HG03565 (cell line): ENCODE results near the gene MUC5B.

Source experiments
- ATAC-seq: cut with Tn5 transposase; IDR thresholded peaks from one replicate; pipeline ENCODE4 v1.9.1; 2021; ENCODE audit warnings: mild to moderate bottlenecking, moderate library complexity; ENCODE audit not compliant: unreplicated experiment

MUC5B gene

DNA sequence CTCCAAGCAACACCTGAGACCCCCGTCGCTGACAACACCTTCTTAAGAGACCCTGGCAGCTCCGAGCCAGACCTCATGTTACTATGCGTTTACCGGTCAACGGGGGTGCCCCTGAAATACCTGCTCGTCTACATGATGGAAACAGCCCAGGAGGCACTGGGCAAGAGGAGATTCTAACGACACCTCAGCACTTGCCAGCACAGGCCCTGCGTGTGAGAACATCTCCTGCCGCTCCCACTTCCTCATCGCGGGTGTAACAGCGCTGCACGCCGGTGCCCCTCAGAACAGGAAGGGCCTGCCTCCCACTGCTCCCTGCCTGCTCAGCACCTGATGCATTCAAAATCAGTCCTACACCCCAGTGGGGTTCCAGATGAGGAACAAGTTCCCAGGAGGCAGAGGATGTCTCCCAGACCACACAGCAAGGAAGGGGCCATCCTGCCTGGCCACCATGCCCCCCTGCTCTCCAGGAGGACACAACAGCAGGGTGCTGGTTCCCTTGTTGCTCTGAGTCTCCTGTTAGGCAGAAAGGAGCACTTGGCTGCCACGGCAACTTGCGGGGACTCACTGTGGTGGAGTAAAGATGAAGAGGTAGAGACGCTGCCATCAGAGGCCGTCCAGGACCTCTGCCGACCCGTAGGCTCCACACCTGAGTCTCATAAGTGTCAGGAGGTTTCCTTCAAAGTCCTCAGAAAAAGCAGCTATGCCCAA is 84.5 kb downstream of the MUC5B start:
- no peak for ATAC-seq

DNA sequence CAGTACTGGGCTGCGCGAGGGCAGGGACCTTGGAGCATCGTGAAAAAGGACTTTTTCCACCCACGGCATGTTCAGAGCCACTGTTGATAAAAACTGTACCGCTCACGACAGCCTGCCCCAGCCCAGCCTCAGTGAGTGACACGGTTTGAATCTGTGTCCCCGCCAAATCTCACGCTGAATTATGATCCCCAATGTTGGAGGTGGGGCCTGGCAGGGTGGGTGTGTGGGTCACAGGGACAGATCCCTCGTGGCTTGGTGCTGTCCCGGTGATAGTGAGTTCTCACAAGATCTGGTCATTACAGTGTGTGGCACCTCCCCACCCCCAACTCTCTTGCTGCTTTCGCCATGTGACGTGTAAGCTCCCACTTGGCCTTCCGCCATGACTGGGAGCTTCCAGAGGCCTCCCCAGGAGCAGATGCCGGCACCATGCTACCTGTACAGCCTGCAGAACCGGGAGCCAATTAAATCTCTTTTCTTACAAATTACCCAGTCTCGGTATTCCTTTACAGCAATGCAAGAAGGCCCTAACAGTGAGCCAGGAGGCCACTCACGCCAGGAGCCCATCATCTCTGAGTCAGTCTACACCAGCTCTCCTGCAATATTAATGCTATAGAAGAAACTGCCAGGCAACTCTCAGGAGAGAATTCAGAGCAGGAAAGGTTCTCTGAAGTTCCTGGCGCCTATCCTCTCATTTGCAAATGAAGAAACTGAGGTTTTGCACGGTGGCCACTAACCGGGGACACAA is 85.3 kb downstream of the MUC5B start:
- ATAC-seq, result no peak

GRCh38 chr11:1308743-1309497 is 86.1 kb downstream of the MUC5B start:
- ATAC-seq, result peak; percentile 24

- ATAC-seq, result peak; percentile 79
These were observed 86.8 kb downstream of the MUC5B start, which contains the start of gene TOLLIP for GRCh38 chr11:1309498-1310317. Gene TOLLIP (minus strand): TSS chr11:1309632. CDS start chr11:1309498, 134 bp downstream.

- ATAC-seq, result no peak
These were observed 87.4 kb downstream of the MUC5B start for GRCh38 chr11:1310318-1310687.

GRCh38 chr11:1310772-1311468 is 88.1 kb downstream of the MUC5B start:
- no peak for ATAC-seq
